ENCODE measurements around the gene NOX4. TPM values are rescaled to one million over a fixed set of nuclear protein-coding genes. Genes with fewer than 3 reads are reported as not detected.
A peak's percentile ranks its signal among the peaks of the same experiment; 100 is the strongest.

The NOX4 gene
- total and polyA plus RNA-seq, 8 donors = 0.86 to 6.5 (median 3.9) TPM

DNA sequence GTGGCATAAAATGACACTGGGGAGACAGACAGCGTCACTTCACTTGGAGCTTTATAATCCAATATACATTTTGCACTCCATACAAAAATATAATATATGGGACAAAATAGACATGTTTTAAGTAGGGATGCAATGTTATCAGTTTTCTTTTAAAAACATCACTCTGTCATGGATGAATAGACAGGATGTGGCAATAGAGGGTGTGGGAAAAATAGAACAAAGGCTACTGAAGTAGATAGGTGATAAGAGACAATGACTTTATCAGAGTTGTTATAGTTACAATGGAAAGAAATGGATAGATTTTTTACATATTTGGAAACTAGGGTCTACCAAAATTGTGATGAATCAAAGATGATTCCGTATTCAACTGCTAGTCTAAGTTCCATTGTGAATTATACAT, 13.1 kb upstream of the NOX4 start:
- TF ChIP-seq, protein P1, sequence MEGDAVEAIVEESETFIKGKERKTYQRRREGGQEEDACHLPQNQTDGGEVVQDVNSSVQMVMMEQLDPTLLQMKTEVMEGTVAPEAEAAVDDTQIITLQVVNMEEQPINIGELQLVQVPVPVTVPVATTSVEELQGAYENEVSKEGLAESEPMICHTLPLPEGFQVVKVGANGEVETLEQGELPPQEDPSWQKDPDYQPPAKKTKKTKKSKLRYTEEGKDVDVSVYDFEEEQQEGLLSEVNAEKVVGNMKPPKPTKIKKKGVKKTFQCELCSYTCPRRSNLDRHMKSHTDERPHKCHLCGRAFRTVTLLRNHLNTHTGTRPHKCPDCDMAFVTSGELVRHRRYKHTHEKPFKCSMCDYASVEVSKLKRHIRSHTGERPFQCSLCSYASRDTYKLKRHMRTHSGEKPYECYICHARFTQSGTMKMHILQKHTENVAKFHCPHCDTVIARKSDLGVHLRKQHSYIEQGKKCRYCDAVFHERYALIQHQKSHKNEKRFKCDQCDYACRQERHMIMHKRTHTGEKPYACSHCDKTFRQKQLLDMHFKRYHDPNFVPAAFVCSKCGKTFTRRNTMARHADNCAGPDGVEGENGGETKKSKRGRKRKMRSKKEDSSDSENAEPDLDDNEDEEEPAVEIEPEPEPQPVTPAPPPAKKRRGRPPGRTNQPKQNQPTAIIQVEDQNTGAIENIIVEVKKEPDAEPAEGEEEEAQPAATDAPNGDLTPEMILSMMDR (IDR thresholded peaks at IDR 0.05) = no peak
- no peaks in the 10 kb centered on the region for H3K36me3 ChIP-seq
- intact Hi-C loops (cut with DNase I) = no loop called here
- H3K4me3 ChIP-seq = no peak overlapping the region
- no peaks in the 10 kb centered on the region for H3K27me3 ChIP-seq
- H3K9me3 ChIP-seq = no peaks in the 10 kb centered on the region
- H3K4me1 ChIP-seq = no peaks in the 10 kb centered on the region
- H3K27ac ChIP-seq = no peak overlapping the region
- no peak for ATAC-seq
- DNase-seq = no peak

DNA sequence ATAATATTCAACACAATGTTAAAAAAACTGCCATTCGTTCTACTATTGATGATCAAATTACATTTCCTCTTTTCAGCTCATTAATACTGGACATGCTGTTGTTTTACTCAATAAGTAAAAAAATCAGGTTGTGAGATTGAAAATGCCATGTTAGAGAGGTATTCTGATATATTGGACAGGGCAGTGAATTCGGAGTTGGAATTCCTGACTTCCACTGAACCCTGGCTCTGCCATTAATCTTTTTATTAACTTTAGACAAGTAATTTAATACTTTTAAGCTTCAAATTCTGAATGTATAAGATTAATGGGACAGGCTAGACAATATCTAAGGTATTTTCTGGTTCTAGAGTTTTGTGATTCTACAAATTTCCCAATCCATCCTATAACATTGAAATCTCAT, 12.2 kb upstream of the NOX4 start:
- intact Hi-C loops (cut with DNase I) = no loop called here

DNA sequence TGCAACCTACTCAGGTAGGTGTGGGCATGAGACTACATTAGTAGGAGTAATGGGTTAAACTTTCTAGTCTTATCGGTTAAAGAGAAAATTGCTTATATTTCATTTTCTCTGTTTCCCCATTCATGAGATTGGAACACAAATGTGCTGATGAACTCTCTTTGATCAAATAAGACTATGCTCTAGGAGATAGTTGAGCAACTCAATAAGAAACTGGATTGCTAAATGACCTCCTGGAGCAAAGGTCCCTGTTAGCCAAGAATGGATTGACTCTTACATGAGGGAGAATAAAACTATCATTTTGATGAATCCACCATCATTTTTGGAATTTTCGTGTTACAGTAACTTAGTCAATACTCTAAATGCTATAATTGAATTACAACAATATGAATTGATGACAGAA, 11.1 kb upstream of the NOX4 start:
- Histone ChIP-seq H3K4me1 (no peaks in the 10 kb centered on the region), H3K36me3 (no peaks in the 10 kb centered on the region), H3K4me3 (no peak overlapping the region), H3K9me3 (no peaks in the 10 kb centered on the region), H3K27me3 (no peaks in the 10 kb centered on the region), H3K27ac (no peak overlapping the region)
- TF ChIP-seq, protein P1 (IDR thresholded peaks at IDR 0.05) = no peak
- intact Hi-C loops (cut with DNase I) = no loop called here
- DNase-seq (no peak), ATAC-seq (no peak)

More for the DNA sequence above, 12.2 kb upstream of the NOX4 start:
- Histone ChIP-seq H3K27ac (no peak overlapping the region), H3K4me3 (no peak overlapping the region), H3K9me3 (no peaks in the 10 kb centered on the region), H3K4me1 (no peaks in the 10 kb centered on the region), H3K36me3 (no peaks in the 10 kb centered on the region), H3K27me3 (no peaks in the 10 kb centered on the region)
- TF ChIP-seq, protein P1 (IDR thresholded peaks at IDR 0.05) = no peak
- DNase-seq (no peak), ATAC-seq (no peak)

DNA sequence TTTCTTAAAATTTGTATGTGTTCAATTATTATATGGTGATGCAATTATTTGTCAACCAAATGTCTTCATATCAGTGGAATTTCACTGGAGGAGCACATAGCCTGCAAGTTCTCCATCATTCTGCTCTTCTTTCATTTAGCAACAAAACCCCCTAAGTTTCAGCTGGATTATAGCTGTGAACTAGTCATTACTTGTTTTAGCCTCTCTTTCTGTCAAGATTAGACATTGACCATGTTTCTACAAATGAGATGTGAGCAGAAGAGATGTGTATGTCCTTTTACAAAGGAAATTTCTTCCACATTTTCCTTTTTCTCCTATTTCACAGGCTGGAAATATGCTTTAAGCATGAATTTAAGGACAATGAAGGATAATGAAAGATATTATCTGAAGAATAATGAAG, 9.2 kb upstream of the NOX4 start:
- Histone ChIP-seq H3K4me3 (no peak overlapping the region), H3K36me3 (no peaks in the 10 kb centered on the region), H3K27me3 (no peaks in the 10 kb centered on the region), H3K9me3 (no peaks in the 10 kb centered on the region), H3K4me1 (no peaks in the 10 kb centered on the region), H3K27ac (no peak overlapping the region)
- DNase-seq (peak in 1 of 4 donors; percentile 50), ATAC-seq (no peak)
- TF ChIP-seq, protein P1 (IDR thresholded peaks at IDR 0.05) = no peak
- intact Hi-C loops (cut with DNase I) = no loop called here

DNA sequence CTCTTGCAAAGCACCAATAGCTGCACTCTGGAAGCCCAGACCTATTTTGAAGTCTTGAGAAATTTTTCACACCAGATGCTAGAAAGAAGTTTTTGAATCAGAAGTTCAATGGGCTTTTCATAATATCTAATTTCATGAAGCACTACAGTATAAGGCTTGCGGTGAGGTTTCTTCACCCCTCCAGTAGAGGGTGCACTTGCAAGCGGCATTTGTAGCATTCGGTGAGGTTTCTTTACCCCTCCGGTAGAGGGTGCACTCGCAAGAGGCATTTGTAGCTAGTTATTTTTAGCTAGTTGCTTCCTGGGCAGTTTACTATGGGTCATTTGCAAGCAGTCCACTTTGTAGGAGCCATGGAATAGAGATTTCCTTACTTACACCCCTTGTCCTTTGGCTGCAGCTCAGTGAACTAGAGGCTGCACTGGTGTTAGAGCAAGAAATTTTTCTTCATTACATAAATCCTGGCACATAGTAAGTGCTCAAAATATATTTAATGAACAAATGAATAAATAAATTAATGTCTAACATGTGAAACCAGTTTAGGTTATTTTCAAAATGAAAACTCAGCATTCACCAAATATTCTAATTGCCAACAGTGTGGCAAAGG, 7.8 kb upstream of the NOX4 start:
- H3K27ac ChIP-seq = no peak overlapping the region
- TF ChIP-seq, protein P1 (IDR thresholded peaks at IDR 0.05) = no peak
- DNase-seq = no peak
- no peak overlapping the region for H3K4me3 ChIP-seq
- intact Hi-C loops (cut with DNase I) = no loop called here
- H3K36me3 ChIP-seq = no peaks in the 10 kb centered on the region
- H3K4me1 ChIP-seq = no peaks in the 10 kb centered on the region
- no peaks in the 10 kb centered on the region for H3K27me3 ChIP-seq
- ATAC-seq = no peak
- H3K9me3 ChIP-seq = no peaks in the 10 kb centered on the region

All from left lung (tissue), 10 donors.